NCI-H510A (cell line): ENCODE data around the gene HES7.
"Not testable (repeated sequence)": the region's sequence is repeated elsewhere in the genome, so short reads cannot be mapped to it uniquely, and the experiment has no call there.

Experiments used
- DNase-seq: peaks from one replicate; lab custom pipeline; 2025; lab: John Stamatoyannopoulos, UW

HES7 gene

GRCh38 chr17:8122422-8122923 is 1.4 kb downstream of the HES7 start:
- no peak for DNase-seq

GRCh38 chr17:8121681-8122421 is 2.1 kb downstream of the HES7 start:
- peak; percentile 27 for DNase-seq

DNA sequence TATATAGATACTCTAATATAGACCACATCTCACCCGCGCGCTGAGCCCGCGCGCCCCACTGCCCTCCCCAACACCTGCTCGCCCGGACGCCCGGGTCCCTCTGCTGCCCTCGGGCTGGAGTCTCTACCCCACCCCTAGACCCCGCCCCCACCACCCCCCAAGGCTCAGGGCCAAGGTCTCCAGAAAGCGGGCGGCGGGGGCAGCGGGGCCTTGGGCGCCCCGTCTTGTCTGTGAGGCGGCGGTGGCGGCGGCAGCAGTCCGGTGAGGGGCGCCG is 2.6 kb downstream of the HES7 start:
- no peak for DNase-seq

DNA sequence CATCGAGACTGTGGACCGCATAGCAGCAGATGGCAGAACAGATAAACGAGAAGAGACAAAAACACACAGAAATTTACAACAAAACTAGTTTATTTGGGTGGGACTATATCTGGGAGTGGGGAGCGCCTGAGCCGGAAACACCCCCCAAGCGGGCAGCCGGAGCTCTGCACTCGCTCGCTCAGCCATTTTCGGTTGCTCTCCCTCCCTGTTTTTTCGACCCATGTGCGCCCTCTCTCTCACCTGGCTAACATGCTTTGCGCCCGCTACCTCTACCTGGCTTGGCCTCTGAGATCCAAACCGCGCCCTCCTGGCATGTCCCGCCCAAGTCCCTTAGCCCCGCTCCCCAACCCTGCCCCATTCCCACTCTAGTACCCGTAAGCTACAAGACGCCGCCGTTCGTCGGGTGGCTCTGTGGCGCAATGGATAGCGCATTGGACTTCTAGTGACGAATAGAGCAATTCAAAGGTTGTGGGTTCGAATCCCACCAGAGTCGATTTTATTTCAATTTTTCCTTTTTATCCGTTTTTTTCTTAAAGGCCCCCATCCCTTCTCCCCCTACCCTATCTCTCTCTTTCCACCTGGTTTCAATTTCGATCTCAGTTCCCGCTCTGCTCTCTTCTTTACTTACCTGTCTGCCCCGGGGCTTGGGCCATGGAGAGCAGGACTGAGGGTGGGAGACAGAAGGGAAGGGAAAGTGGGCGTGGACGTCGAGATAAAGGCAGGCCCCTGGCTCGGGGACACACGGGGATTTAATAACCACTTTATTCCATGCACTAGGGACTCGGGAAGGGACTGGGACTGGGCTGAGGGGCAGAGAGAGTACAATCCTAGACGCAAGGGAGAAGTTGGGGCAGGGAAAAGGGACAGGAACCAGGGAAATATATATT is 3.1 kb downstream of the HES7 start:
- DNase-seq = peak; percentile 35

- DNase-seq = peak; percentile 32
Observed at GRCh38 chr17:8119581-8120519, 4.1 kb downstream of the HES7 start.

GRCh38 chr17:8118769-8119580 is 4.9 kb downstream of the HES7 start:
- peak; percentile 48 for DNase-seq

- DNase-seq = no peak
Observed at GRCh38 chr17:8117980-8118768, 5.7 kb downstream of the HES7 start, which contains the start of gene ALOXE3. Gene ALOXE3 (minus strand): TSS chr17:8118514. CDS start chr17:8117990, 524 bp downstream.

- DNase-seq = no peak
Observed at GRCh38 chr17:8117367-8117979, 6.4 kb downstream of the HES7 start.

DNA sequence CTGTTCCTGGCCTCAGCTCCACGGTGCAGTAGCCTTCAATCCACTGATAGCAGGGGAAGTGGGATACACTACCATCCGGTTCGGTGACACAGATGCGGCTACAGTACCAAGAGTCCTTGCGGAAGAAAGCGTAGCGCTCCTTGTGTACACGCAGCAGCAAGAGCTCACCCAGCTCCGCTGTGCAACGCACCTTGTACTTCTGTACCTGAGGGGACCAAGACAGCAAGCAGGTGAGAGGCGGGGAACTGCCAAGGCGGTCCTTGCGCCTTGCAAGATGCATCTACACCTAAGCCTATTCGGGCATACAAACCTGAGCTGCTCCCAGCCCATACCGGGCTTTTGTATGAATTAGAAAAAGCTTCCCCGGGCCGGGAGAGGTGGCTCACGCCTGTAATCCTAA is 7.1 kb downstream of the HES7 start:
- DNase-seq = no peak

DNA sequence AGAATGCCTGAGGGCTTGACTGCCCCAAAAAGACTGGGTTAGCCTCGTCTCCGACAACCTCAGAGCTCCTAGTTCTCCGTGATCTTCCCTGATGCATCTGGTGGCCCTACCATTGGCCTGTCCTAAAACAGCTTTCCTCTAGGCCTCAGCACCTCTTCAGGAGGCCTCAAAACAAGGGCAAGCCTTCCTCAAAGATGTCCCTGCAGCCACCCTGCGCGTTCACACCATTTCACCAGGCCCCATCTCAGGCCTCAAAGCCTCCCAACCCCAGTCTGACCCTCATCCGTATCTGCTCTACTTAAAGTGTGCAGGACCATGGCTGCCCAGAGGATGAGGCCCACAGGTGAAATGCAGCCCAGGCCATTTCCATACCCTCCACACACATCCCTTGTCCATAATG is 13.0 kb downstream of the HES7 start:
- DNase-seq = no peak

- no peak for DNase-seq
Observed at GRCh38 chr17:8110456-8110804, 13.5 kb downstream of the HES7 start.

DNA sequence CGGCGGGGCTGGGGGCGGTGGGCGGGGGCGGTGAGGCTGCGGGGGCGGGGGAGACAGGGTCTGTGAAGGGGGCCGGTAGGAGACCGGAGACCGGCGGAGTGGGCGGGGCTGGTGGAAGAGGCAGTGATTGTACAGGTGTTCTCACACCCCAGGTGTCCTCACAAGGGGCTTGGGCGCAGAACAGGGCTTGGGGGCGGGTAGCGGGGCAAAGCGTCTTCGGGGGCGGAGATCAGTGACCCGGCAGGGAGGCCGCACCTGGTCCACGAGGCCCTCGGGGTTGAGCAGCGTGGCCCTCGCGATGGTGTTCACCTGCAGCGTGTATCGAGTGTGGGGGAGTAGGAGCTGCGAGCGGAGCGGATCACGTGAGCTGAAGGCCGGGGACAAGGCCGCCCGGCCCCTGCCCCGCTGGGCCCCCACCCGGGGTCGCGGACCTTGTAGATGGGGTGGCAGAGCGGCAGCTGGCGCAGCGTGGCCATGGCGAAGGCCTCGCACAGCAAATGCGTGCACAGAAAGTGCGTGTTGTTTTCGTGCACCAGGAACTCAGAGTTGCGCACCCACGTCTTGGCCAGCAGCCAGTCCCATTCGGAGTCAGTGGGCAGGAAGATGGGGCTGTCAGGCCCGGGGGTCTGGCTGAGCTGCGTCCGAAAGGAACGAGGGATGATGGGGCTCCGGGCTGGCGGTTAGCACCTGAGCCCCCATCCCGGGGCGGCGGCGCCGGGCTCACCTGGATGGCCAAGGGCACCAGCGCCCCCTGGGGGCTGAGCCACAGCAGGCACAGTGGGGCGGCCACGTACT is 14.0 kb downstream of the HES7 start:
- DNase-seq = no peak

DNA sequence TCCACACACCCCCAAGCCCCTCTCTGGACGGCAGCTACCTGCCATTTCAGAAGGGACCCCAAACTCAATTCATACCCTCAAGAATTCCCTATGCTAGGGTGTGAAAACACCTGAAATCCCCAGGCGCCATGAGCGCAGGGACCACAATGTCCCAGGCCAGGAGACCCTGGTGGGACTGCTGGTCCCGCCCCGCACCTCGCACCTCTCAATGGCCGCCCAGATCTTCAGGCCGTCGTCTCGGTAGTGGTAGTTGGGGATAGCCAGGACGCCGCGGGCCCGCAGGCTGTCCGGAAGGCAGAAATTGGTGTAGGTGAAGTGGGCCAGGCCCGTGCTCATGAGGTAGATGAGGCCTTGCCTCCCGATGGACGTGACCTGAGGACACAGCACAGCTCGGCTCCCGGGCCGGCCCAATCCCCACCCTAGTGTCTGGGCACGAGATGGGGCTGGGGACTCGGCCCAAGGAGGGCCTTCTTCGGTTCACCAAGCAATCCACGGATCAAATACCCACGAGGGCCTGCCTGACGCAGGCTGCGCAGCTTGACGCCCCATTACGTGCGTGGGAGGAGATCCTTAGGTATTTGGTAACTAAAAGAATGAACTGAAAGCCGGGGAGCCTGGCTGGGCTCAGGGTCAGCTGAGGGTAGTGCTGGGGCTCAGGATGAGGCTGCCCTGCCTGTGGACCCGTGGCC is 14.8 kb downstream of the HES7 start:
- DNase-seq = no peak

DNA sequence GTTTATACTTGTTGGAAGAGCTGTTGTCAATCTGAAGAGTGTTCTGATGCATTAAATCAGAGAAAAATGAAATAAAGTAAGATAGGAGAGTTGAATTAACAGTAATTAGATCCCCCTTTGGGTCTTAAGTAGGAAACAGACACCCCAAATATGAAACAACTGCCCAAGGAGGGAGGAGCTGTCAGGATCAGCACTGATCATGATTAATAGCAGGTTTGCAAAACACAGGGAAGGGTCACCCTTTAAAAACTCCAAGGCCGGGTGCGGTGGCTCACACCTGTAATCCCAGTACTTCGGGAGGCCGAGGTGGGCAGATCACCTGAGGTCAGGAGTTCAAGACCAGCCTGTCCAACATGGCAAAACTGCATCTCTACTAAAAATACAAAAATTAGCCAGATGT is 16.9 kb downstream of the HES7 start:
- not testable (repeated sequence) for DNase-seq

- no peak for DNase-seq
Observed at GRCh38 chr17:8105957-8106398, 17.9 kb downstream of the HES7 start.

DNA sequence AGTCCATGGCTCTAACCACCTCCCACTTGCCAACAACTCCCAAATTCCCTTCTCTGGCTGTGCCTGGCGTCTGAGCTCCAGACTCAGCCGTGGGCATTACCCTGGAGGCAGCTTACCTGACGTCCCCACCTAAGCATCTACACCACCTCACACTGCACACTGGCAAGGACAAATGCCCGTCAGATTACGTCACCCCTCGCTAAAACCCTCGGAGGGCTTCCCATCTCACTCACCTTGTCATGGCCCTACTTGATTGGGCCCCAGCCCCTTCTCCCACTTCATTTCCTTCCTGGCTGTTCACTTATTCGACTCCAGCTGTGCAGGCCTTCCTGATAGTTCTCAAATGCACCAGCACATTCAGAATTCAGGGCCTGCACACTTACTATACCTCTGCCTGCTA is 19.0 kb downstream of the HES7 start:
- no peak for DNase-seq

DNA sequence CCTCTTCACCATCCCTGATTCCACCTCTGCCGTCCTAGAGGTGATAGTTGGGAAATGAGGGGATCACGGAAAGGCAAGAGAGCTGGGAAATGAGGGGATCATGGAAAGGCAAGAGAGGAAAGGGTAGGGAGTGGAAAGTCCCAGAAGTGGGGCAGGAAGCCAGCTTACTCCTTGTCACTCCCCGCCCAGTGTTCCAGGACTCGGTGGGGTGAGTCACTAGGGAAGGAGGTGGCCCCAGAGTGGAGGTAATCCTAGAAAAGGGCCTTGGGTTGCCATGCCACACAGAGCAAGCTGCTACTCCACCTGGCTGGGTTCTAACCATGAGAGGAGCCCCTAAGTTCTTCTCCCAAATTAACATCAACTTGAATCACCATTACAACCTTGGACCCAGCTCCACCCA is 20.4 kb downstream of the HES7 start:
- DNase-seq = no peak

DNA sequence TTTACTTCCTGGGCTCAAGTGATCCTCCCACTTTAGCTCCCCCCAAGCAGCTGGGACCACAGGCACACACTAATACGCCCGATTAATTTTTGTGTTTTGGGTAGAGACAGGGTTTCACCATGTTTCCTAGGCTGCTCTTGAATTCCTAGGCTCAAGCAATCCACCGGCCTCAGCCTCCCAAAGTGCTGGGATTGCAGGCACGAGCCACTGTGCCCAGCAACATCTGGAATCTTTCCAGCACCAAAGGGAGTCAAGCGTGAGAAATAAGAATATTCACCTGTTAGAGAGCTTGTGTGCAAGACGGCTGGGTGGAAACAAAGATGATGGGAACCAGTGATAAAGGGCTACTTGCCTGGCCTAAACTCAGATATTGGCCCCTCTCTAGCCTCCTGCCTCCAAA is 22.2 kb downstream of the HES7 start:
- no peak for DNase-seq

DNA sequence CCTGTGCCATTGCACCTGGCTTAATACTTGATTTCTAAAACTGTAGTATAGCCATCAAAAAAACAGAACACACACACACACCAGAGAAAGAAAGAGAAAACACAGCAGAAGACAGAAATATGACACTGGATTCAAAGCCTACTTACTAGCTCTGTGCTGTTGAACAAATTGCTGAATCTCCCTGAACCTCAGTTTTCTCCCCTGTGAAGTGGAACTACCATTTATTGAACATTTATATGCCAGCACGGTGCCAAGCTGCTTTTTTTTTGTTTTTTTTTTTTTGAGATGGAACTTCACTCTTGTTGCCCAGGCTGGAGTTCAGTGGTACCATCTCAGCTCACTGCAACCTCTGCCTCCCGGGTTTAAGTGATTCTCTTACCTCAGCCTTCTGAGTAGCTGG is 23.1 kb downstream of the HES7 start:
- DNase-seq = no peak
